ENCODE results near the gene PEX5L.

The PEX5L gene

DNA sequence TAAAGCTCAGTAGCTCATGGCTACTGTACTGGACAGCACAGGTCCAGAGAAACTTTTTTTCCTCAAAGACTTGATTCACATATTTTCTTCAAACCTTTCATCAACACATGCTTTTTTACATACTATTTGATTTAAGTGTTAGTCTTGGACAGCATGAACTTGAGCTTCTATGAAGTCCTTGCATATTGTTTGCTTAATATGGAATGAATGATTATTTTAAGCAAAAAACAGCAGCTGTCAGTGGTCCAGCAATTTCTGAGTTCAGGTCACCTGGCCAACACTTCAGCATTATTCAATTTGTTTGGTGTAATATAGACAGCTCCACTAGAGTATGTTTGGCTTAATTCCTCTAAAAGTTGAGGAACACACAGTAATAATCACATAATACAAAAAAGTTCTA lies 141.4 kb downstream of the PEX5L start:
- no peak for DNase-seq (ENCODE audit: low spot score)

GRCh38 chr3:179887295-179887943 lies 149.3 kb downstream of the PEX5L start:
- no peak for DNase-seq (ENCODE audit: low spot score)

DNA sequence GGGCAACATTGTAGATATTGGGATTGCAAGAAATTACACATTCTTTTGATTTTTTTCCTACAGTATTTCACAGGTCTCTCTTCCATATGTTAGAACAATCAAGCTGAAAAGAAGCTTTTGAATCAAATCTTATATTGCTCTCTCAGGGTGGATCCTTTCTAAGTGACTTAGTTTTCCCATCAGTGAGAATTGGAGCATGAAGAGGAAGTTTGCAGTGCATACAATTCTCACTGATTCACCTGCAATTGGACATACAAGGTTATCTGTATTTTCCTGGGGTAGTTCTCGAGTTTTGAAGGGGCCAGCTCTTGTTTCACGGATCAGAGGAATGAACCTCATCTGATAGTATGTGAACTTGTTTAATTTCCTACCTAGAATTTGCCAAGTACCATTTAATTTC lies 150.8 kb downstream of the PEX5L start:
- peak; percentile 9 for DNase-seq (ENCODE audit: low spot score)

- DNase-seq (ENCODE audit: low spot score): no peak
Observed at GRCh38 chr3:179884136-179884535, 152.6 kb downstream of the PEX5L start.

DNA sequence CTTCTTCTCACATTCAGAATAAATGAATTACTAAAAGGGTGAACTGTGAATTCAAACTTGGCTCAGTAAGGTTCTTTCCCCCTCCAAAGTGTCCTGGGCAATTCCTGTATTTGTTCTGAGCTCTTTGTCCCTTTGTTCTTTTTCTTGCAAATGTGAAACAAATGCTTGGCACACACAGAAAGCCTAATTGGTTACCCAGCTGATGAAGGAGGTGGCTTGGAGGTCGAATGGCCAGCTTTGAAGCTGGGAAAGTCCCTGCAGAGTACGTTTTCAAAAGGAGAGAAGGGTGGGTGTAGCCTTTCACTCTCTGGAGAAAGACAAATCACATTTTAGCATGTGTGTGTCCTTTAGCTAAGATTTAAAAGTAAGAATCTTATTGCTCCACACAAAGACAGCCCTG lies 154.4 kb downstream of the PEX5L start:
- peak; percentile 40 for DNase-seq (ENCODE audit: low spot score)

DNA sequence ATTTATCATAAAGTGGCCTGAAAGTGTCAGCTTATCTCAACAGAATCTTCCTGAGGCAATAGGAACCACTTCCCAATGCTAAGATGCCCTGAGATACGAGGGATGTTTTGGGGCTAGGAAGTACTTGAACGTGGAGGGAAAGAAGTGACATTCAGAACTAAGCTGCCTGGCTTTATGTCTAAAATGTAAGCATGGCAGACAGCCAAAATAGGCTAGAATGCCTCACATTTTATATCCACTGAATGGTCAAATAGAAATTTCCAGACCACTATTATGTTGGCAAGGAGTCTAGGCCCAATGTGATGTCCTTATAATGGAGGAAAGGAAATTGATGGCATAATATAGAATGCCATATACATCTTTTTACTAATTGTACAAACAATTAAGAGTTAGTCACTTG lies 154.9 kb downstream of the PEX5L start:
- DNase-seq (ENCODE audit: low spot score): no peak

- DNase-seq (ENCODE audit: low spot score): no peak
Observed at GRCh38 chr3:179880868-179881267, 155.9 kb downstream of the PEX5L start.

DNA sequence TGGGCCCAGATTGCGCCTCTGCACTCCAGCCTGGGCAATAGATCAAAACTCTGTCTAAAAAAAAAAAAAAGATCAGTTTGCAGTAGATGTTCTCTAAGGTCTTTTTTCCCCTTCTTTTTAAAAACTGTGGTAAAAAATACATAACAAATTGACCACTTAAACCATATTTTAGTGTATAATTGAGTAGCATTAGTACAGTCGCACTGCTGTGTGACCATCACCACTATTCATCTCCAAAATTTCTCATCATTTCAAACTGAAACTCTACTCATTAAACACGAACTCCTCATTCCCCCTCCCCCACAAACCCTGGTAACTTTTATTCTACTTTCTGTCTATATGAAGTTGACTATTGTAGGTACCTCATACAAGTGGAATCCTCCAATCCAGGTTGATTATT lies 160.3 kb downstream of the PEX5L start:
- no peak for DNase-seq (ENCODE audit: low spot score)

GRCh38 chr3:179872842-179873241 lies 163.9 kb downstream of the PEX5L start:
- DNase-seq (ENCODE audit: low spot score): no peak

GRCh38 chr3:179871782-179872181 lies 165.0 kb downstream of the PEX5L start:
- no peak for DNase-seq (ENCODE audit: low spot score)

GRCh38 chr3:179868715-179869114 lies 168.0 kb downstream of the PEX5L start:
- DNase-seq (ENCODE audit: low spot score): no peak

DNA sequence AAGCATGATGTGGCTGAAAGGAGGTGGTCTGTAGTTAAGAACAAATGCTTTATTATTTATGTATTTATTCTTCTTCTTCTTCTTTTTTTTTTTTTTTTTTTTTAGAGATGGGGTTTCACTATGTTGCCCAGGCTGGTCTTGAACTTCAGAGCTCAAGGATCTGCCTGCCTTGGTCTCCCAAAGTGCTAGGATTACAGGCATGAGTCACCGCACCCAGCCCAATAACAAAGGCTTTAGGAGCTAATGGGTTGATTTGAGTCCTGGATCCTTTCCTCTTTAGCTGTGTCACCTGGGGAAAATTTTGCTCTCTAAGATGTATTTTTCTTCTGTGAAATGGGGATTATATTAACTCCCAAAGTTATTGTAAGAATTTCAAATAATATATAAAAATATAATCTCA lies 168.8 kb downstream of the PEX5L start:
- no peak for DNase-seq (ENCODE audit: low spot score)

DNA sequence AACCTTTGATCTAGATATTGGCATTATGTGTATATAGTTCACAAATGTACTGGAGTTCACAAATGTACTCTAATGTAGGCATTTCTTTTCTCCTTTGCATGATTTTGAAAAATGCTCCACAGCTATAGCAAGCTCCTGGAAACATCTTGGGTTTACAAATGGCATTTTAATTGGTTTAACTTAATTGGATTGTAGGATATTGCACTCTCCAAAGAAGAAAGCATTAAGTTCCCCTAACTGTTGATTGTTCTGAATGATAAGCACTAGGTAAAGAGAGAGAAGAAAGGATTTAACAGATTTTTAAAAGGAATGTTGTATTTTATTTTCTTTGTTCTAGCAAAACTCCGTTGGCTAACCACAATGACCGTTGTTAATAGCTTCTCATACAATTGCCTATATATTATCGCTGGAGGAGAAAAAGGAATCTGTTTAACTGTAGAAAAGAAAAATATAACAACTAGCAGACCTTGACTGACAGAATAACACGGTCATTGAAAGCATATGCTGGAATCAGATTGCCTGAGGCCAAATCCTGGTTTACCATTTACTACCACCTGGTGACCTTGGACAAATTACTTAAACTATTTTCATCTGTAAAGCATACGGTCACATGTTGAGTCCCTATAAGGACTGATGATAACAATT lies 170.8 kb downstream of the PEX5L start:
- no peak for DNase-seq (ENCODE audit: low spot score)

DNA sequence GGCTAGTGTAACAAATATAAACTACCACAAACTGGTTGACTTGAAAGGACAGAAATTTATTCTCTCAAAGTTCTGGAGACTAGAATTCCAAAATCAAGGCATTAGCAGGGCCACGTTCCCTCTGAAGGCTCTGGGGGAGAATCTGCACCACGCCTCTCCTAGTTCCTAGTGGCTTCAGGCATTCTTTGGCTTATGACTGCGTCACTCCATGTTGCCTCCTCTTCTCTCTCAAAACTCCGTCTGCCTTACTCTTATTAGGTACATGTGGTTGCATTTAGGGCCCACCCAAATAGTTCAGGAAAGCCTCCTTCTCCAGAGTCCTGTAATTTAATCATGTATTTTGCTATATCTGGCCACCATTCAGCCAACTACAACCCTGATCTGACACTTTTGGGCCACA lies 174.8 kb downstream of the PEX5L start:
- DNase-seq (ENCODE audit: low spot score): no peak

DNA sequence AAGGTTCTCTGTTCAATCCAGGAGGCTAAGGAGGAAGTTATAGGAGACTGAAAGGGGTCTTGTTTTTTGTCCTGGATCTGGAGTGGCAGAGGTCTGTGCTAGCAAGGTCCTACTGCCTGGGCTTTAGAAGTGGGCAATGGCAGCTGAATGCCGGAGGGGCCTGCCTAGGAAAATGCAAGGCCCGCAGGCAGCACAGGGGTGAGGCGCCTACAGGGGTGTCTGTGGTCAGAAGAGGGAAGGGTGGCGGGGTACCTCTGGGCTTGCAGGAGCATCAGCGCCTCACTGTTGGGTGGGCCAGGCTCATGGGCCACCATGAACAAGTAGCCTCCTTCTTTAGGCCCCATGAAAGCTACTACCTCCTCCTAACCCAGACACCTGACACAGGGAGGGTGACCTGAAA lies 175.4 kb downstream of the PEX5L start:
- DNase-seq (ENCODE audit: low spot score): no peak

DNA sequence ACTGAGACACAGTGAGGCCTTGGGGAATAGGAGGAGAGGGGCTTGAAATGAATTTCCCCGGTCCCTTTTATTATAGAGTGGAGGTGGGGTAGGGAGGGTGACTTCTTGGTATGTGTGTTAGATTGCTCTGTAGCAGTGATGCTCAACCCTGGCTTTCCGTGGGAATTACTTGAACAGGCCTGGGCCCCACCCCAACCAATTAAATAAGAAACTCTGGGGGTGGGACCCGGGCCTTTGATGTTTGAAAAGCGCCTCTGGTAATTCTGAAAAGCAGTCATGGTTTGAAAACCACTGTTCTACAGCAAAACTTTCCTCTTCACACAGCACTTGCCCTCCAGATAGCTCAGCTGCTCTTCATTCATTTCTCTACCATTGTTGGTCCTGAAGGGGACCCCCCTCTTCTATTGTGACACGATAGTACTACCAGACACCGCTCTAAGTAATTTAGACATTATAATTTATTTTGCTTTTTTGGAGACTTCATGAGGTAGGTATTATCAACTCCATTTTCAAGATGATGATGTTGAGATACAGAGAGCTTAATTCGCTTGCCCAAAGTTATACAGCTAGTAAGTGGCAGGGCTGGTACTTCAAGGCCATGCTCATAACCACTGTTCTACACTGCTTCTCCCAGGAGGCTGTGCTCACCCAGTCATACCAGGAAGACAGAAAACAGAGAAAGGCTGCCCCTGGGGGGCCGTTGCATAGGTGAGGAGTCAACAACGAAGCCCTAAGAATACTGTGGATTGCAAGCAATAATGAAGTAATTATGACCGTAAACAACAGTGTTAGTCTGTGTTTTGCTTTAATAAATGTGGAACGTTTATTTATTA lies 176.2 kb downstream of the PEX5L start:
- no peak for DNase-seq (ENCODE audit: low spot score)

GRCh38 chr3:179853176-179853575 lies 183.6 kb downstream of the PEX5L start:
- DNase-seq (ENCODE audit: low spot score): peak; percentile 28

- peak; percentile 15 for DNase-seq (ENCODE audit: low spot score)
Observed at GRCh38 chr3:179852142-179852905, 184.4 kb downstream of the PEX5L start.

- DNase-seq (ENCODE audit: low spot score): no peak
Observed at GRCh38 chr3:179848711-179849110, 188.0 kb downstream of the PEX5L start.

GRCh38 chr3:179842061-179842460 lies 194.7 kb downstream of the PEX5L start:
- no peak for DNase-seq (ENCODE audit: low spot score)

GRCh38 chr3:179840985-179841384 lies 195.8 kb downstream of the PEX5L start:
- DNase-seq (ENCODE audit: low spot score): no peak

GRCh38 chr3:179837374-179837773 lies 199.4 kb downstream of the PEX5L start:
- DNase-seq (ENCODE audit: low spot score): peak; percentile 19
